ENCODE measurements around the gene RCSD1.

RCSD1 gene

GRCh38 chr1:167617153-167618147 lies 12.6 kb upstream of the RCSD1 start:
- POLR2A ChIA-PET: no interaction called here
- TF ChIP-seq CTCF (IDR thresholded peaks at IDR 0.05; ENCODE audit: control extremely low read depth, extremely low read depth, low read depth, missing control alignments): no peak
- CTCF ChIA-PET: interaction anchor here (0.9 to 5.8 kb wide), 9 partner anchors 7 to 707 kb away, joined by 3 to 34 read pairs (median 3); no protein-coding TSS in a partner anchor
- no peak for DNase-seq (ENCODE audit: extremely low spot score)

GRCh38 chr1:167618366-167618765 lies 11.7 kb upstream of the RCSD1 start:
- TF ChIP-seq CTCF (IDR thresholded peaks at IDR 0.05; ENCODE audit: control extremely low read depth, extremely low read depth, low read depth, missing control alignments): no peak
- POLR2A ChIA-PET: no interaction called here
- DNase-seq (ENCODE audit: extremely low spot score): no peak
- CTCF ChIA-PET: interaction anchor here (1.0 to 5.8 kb wide), 4 partner anchors 13 to 70 kb away, joined by 3 to 34 read pairs (median 6); no protein-coding TSS in a partner anchor

GRCh38 chr1:167618789-167619188 lies 11.2 kb upstream of the RCSD1 start:
- CTCF ChIA-PET: interaction anchor here (1.0 to 5.8 kb wide), 4 partner anchors 13 to 69 kb away, joined by 3 to 34 read pairs (median 6); no protein-coding TSS in a partner anchor
- no peak for TF ChIP-seq CTCF (IDR thresholded peaks at IDR 0.05; ENCODE audit: control extremely low read depth, extremely low read depth, low read depth, missing control alignments)
- POLR2A ChIA-PET: no interaction called here
- DNase-seq (ENCODE audit: extremely low spot score): no peak

- ChIA-PET POLR2A (no interaction called here), CTCF (interaction anchor here (1.2 to 5.8 kb wide), 3 partner anchors 12 to 68 kb away, joined by 3 to 34 read pairs (median 6); no protein-coding TSS in a partner anchor)
- TF ChIP-seq CTCF (IDR thresholded peaks at IDR 0.05; ENCODE audit: control extremely low read depth, extremely low read depth, low read depth, missing control alignments): no peak
- DNase-seq (ENCODE audit: extremely low spot score): no peak
These were observed 10.0 kb upstream of the RCSD1 start for GRCh38 chr1:167620002-167620401.

- CTCF ChIA-PET: interaction anchor here (1.2 to 1.6 kb wide), 2 partner anchors 10 to 22 kb away, joined by 3 read pairs; no protein-coding TSS in a partner anchor
- POLR2A ChIA-PET: no interaction called here
- TF ChIP-seq CTCF (IDR thresholded peaks at IDR 0.05; ENCODE audit: control extremely low read depth, extremely low read depth, low read depth, missing control alignments): no peak
- no peak for DNase-seq (ENCODE audit: extremely low spot score)
These were observed 8.2 kb upstream of the RCSD1 start for GRCh38 chr1:167621780-167622313.

- CTCF ChIA-PET: interaction anchor here (1.2 to 1.8 kb wide), 2 partner anchors 7 to 51 kb away, joined by 4 read pairs; no protein-coding TSS in a partner anchor
- no peak for TF ChIP-seq CTCF (IDR thresholded peaks at IDR 0.05; ENCODE audit: control extremely low read depth, extremely low read depth, low read depth, missing control alignments)
- DNase-seq (ENCODE audit: extremely low spot score): no peak
- POLR2A ChIA-PET: no interaction called here
These were observed 6.1 kb upstream of the RCSD1 start for GRCh38 chr1:167623951-167624350.

All from GM10248 (cell line).